ENCODE measurements around the gene PPP1R15B. TPM values are rescaled to one million over a fixed set of nuclear protein-coding genes. Genes with fewer than 3 reads are reported as not detected.

The PPP1R15B gene
- total RNA-seq, 1 experiment from 2014 or later, result 45.9 TPM

- H3K4me3 Mint-ChIP-seq, result no peak overlapping the region; a peak in 1 of 5 replicates
- H3K79me2 ChIP-seq (ENCODE audit: insufficient read depth, low read length), result no peaks in the 10 kb centered on the region
- no peaks in the 10 kb centered on the region for H3K36me3 Mint-ChIP-seq (ENCODE audit: insufficient read depth in 1 of 3, low read depth in 3 of 3)
Observed at GRCh38 chr1:204417074-204417997, 5.7 kb upstream of the PPP1R15B start.

More at GRCh38 chr1:204417074-204417997, 5.7 kb upstream of the PPP1R15B start:
- no peaks in the 10 kb centered on the region for H4K20me1 ChIP-seq (ENCODE audit: control insufficient read depth, insufficient read depth, insufficient read length)
- Mint-ChIP-seq H3K27me3 (ENCODE audit: low read depth) (no peaks in the 10 kb centered on the region), H3K4me1 (peaks cover 12 to 28% of the 10 kb centered on the region in 2 experiments), H3K27ac (peak overlapping the region in 1 of 3 experiments; percentile 46; a peak in 3 of 7 replicates), H3K9me3 (no peaks in the 10 kb centered on the region)
- H3K23ac ChIP-seq (ENCODE audit: insufficient read length, low read depth, low read length), result no peak overlapping the region
- H4K8ac ChIP-seq (replicated peaks; ENCODE audit: insufficient read length, low read depth, low read length), result no peak overlapping the region
- H3K4ac ChIP-seq (ENCODE audit: low read depth, low read length), result no peak overlapping the region
- WGBS (ENCODE audit: extremely low coverage, insufficient read length, low lambda C conversion rate), result no CpG with 5 or more reads among the region's 10 CpGs
- no peak overlapping the region for H3K56ac ChIP-seq (ENCODE audit: insufficient read length, low read depth, low read length)
- H3K79me1 ChIP-seq (ENCODE audit: insufficient read depth, low read depth, low read length, poor library complexity, severe bottlenecking), result no peaks in the 10 kb centered on the region
- no peak for DNase-seq
- H2BK15ac ChIP-seq (ENCODE audit: low read depth, low read length), result no peak overlapping the region
- H2BK20ac ChIP-seq (ENCODE audit: low read depth, low read length, poor library complexity, severe bottlenecking), result no peak overlapping the region
- H3K4me2 ChIP-seq (ENCODE audit: insufficient read depth, insufficient read length, low read length), result no peak overlapping the region
- H4K5ac ChIP-seq (ENCODE audit: insufficient read length, low read depth, low read length), result no peak overlapping the region
- H2BK5ac ChIP-seq (ENCODE audit: insufficient read length, low read length), result no peak overlapping the region
- H4K91ac ChIP-seq (ENCODE audit: insufficient read length, low read depth, low read length), result no peak overlapping the region
- H3K23me2 ChIP-seq (ENCODE audit: insufficient read length, low read depth, low read length, poor library complexity, severe bottlenecking), result no peaks in the 10 kb centered on the region
- no peak overlapping the region for H2BK120ac ChIP-seq (ENCODE audit: low read depth, low read length, poor library complexity, severe bottlenecking)
- H3K9me3 ChIP-seq (ENCODE audit: control insufficient read depth, low read depth, low read length), result no peaks in the 10 kb centered on the region
- no peak overlapping the region for H3K18ac ChIP-seq (ENCODE audit: insufficient read length, low read depth, low read length)
- TF ChIP-seq CTCF (conservative IDR thresholded peaks at IDR 0.05), result no peak
- H3K27ac ChIP-seq (ENCODE audit: insufficient read length, low read depth, low read length), result no peak overlapping the region
- H2AK5ac ChIP-seq (ENCODE audit: insufficient read length, low read length), result no peak overlapping the region
- no peak overlapping the region for H3T11ph ChIP-seq (ENCODE audit: low read length)
- H3K14ac ChIP-seq (ENCODE audit: insufficient read depth, low read length), result no peak overlapping the region
- no peak overlapping the region for H3K9ac ChIP-seq (ENCODE audit: extremely low read depth, insufficient read length, low read length)
- H2BK12ac ChIP-seq (ENCODE audit: insufficient read length, low read depth, low read length), result no peak overlapping the region
- no peak overlapping the region for H2AFZ ChIP-seq (ENCODE audit: low read length)
- H3K27me3 ChIP-seq (ENCODE audit: insufficient read depth, low read length), result no peaks in the 10 kb centered on the region
- no peaks in the 10 kb centered on the region for H3K4me1 ChIP-seq (ENCODE audit: insufficient read depth, low read length)
